ENCODE results near the gene TERF2IP.
A peak's percentile ranks its signal among the peaks of the same experiment; 100 is the strongest.

Gene TERF2IP

DNA sequence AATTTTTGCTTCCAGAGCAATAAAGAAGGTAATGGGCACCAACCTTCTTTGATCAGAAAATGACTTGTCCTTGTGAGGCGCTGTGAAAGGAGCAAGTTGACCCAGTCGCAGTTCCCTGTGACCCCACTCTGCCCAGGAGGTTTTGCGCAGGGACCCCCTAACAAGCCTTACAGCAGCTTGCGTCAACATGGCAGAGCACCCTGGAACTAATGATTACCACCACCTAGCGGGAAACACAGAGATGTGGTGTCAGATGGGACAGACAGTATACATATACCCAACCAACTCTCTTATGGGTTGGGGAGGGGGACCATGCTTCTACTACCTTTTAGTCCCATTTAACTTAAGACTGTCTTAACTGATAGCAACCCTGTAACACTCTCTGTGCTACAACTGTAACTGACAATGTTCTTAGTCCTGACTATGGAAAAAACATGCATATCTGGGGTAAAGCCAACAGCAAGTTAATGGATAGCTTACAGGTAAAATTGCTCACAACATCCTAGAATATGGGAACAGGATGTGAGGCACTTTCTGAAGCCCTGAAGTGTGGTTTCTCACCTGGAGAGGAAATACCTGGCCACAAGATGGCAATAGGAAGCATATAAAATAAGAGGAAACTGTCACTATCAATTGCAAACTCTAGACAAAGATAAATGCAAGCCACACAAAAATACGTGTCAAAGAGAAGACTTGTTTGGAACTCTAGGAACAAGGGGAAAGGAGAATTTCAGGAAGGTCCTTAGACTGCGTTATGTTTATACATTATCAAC is 3.1 kb upstream of the TERF2IP start:
- no peak for DNase-seq

DNA sequence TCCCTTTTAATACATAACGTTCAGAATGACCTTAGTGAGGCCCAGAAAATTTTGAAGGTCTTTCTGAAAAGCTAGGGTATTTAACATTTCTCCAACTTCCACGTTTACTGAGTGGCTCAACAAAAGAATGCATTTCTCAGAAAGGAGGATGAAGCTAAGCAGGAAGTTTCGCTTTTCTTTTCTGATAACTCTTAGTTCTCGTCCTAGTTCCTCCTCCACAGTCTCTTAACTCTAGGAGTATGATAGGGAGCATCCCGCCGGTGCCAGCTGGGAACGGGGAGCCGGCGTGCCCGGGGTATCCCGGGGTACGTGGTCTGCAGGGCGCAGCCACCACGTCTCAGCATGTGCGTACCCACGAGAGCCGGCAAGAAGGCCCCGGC is 471 bp upstream of the TERF2IP start:
- DNase-seq = peak in 1 of 2 donors; percentile 20

DNA sequence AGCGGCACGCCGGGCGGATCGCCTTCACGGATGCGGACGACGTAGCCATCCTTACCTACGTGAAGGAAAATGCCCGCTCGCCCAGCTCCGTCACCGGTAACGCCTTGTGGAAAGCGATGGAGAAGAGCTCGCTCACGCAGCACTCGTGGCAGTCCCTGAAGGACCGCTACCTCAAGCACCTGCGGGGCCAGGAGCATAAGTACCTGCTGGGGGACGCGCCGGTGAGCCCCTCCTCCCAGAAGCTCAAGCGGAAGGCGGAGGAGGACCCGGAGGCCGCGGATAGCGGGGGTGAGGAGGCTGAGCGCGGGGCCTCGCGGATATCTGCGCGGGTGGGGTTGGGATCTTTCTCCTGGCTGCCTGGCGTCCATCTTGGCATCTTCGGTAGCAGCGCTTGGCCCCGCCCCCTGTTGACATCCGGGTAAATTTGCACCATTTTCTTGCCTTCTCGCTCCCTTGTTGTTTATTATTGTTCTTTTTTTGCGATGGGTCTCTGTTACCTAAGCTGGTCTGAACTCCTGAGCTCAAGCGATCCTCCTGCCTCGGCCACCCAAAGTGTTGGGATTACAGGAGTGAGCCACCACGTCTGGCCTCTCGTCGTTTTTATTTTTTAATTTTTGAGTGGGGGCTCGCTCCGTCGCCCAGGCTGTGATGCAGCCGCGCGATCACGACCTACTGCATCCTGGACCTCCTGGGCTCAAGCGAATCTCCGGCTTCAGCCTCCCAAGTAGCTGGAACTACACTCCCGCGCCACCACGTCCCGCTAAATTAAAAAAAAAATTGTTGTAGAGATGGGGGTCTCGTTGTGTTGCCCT is 898 bp downstream of the TERF2IP start:
- peak; percentile 77 to 81 for DNase-seq

DNA sequence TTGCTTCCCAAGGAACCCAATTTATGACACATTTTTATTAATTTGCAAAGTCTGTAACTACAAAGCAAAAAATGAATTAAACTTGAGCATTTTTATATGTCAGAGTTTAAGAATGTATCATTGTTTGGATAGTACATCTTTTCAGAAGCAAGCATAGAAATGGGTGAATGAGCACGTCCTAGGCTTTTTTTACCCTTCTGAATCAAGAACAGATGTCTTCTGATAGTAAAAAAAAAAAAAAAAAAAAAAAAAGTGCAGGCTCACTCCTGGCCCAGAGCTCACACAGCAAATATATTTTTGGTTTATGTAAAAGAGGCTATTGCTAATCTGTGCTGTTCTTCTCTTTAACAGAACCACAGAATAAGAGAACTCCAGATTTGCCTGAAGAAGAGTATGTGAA is 6.3 kb downstream of the TERF2IP start:
- no peak for DNase-seq

DNA sequence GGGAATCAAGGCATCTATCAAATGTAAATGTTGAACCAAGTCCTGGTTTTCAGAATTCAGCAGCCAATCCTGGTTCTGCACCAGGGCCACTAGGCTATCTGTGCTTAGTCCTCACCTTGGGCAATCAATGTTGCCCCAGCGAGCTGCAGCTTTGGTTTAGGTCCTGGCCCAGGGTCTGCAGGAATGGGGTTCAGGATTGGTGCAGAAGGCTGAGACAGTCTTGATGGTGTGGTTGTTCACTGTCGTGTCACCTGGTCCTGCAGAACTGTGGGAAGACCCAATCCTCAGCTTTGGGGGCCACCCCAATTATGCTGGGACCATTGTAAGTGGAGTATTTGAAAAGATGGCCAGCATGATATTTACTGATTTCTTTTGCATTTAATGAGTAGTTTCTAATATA is 10.6 kb downstream of the TERF2IP start:
- DNase-seq = no peak

DNA sequence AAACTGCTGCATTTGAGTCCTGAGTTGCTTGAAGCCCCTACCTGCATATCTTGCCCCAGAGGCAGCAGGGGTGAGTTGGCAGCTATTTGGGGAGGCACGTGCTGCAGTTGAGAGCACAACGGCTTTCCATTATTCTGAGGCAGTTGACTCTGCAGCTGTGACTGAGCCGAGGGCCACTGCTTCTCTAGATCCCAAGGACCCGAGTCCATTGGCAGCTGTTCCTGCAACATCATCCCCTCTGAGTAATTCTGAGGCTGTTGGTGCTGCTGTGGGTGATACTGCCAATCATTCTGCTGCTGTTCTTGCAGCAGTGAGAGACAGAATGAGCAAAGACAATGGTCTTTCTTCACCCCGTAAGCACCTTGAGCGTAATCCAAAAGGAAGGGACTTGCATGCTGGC is 12.7 kb downstream of the TERF2IP start:
- DNase-seq = no peak

DNA sequence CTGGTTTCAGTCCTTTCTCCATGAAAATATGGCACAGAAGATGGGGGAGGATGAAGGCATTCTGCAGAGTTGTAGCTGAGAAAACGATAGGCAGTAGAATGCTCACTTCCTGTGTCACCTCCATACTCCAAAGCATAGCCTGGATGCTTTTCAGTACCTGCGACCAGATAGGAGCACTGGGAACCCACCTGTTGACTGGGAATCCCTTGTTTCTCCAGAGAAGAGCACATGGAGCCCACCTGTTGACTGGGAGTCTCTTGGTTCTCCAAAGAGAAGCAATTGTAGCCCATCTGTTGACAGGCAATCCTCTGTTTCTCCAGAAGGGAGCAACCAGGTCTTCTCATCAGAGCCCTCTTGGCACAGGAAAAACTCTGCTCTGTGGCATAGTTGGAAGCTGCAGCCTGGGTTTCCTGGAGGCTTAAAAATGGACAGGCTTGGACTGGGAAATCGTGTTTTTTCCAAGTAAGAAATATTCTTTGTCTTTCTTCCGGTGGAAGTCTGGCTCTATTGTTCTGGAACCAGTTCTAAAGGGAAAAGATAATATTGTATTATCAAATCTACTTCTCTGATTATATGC is 13.2 kb downstream of the TERF2IP start:
- no peak for DNase-seq

DNA sequence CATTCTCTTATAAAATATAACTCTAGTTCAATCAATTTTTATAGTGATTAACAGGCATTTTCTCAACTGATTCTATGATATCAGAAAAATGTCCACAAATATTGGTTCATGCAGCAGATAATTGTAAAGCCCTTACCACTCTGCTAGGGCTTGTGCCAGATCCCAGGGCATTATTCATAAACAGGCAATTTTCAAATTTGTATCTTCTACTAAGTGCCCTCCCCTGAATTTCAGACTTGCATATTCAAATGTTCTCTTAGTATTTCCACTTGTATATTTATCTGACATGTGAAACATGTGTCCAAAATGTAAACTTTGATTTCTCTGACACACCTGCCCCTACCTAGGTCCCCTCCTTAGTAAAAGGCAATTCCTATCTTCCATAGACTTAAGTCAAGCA is 19.9 kb downstream of the TERF2IP start:
- no peak for DNase-seq

DNA sequence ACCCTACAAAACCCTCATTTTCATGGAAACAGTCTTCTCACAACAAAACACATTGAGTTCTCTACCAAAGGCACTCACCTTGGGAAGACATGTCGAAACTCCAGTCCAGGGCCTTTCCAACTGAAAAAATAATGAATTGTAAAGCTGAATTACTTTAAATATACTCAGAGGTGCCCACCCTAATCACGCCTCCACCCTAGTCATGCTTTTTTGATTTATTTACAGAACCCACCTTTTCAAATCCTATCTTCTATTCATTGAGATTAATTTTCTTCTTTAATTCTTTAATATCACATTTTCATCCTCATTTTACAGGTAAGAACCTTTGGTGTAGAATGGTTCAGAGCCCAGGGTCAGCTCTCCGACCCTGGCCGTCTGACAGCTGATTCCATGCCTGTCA is 29.3 kb downstream of the TERF2IP start, which contains the start of gene CPHXL2:
Gene CPHXL2, minus strand, starts transcription at position 101 of the 400 bp plus-strand sequence. Its CDS starts 10 bp downstream, at position 91.
- DNase-seq = no peak

DNA sequence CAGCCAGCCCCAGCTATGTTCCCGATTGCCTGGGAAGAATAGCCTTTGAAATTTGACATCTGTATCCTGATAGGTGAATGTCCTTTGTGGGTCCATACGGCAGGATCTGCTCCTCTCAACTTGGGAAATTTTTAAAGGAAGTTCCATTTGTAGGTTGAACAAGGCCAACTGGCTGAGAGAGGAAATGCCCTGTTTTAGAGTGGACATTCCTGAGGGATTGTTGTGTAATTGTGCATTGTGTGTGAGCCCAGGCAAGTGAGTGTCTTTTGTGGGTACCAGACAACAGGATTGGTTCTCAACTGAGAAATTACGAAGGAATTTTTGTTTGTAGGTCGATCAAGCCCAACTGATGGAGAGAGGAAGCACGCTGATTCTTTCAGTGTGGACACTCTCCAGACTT is 31.8 kb downstream of the TERF2IP start:
- DNase-seq = no peak

DNA sequence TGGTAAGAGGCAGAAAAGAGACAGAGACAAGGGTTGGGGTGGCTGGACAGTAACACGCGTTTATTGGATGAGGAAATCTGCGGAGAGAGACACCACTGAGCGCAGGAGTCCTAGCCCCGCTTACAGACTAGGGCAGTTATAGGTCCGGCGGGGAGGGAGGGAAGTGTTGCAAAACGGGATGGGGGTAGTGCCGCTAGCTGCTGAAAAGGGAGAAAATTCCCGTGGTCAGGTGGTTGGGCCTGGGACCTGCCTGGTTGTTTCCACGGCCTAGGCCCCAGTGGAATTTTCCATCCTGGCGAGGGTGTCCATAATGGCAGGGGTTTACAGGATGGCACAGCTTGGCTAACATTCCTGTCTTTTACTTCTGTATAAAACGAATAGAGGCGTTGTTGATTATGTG is 34.7 kb downstream of the TERF2IP start:
- DNase-seq = no peak

DNA sequence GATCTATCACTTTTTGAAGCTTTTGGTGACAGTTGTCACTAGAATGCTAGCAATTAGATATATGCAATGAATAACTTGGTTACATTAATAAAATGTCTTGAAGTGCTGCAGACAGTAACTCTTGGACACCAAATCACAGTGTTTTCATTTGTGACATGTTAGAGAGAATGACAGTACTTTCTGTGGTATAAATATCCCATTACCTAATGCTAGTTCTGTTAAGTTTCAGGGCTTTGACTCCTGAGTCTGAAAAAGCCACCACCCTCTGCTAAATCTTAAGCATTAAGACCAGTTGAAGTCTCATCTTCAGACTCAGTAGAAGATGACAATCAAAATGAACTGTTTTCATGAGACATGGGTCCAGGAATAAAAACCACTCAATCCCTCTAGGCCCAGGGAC is 39.8 kb downstream of the TERF2IP start:
- DNase-seq = no peak

DNA sequence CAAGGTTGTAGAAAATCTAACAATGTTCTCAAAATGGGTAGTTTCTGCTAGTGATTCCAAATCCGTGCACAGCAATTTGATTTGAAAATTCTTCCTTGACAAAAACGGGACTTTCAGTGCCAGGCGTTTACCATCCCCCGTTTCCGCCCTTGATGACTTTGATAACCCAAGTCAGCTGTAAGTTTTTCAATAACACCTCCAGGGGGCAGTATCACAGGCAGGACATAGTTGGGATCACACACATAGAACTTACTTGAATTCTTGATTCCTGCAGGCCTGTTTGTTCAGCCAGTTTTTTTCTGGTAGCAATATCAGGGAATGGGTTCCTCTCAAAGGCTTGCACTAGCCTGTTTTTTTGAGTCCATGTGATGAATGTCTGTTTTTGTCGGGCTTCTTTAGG is 48.1 kb downstream of the TERF2IP start:
- DNase-seq = no peak

DNA sequence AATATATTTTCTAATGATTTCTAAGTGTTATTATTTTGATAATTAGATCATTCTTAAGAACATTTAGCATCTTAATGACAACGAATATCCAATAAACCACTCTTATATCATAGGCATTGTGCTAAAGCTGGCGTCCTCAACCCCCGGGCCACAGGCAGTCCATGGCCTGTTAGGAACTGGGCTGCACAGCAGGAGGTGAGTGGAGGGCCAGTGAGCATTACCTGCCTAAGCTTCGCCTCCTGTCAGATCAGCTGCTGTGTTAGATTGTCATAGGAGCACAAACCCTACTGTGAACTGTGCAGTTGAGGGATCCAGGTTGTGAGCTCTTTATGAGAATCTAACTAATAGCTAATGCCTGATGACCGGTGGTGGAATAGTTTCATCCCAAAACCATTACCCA is 50.0 kb downstream of the TERF2IP start:
- DNase-seq = no peak

DNA sequence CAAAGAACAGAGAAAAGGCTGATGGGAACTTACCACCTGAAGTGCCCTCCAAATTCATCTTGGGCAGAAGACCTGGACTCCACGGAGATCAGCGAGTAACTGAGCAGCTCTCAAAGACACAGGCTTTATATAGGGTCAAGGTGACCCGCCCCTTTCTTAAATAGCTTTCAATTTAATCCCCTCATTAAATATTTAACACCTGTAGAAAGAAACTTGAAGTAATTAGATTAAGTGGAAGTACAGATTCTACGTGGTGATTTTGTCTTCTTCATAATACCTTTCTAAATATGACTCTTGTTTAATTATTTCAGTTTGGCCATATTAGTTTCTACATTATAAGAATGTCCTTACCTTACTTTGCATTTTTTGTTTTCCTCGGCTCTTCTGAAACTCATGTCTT is 53.8 kb downstream of the TERF2IP start, which contains the start of gene DUXB:
Gene DUXB, minus strand, starts transcription at position 101 of the 400 bp plus-strand sequence. Its CDS starts 43 bp downstream, at position 58.
- no peak for DNase-seq

DNA sequence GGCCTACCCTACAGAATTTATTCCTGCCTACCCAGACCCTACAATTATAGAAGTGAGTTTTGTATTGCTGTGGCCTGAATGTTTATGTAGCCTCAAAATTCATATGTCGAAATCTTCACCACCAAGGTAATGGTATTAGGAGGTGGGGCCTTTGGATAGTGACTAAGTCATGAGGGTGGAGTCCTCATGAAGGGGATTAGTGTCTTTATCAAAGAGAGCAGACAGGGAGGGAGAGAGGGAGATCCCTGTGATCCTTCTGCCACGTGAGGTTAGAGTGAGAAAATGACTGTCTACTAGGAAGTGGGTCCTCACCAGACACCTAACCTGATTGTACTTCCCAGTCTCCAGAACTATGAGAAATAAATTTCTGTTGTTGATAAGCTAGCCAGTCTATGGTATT is 54.7 kb downstream of the TERF2IP start:
- DNase-seq = no peak

DNA sequence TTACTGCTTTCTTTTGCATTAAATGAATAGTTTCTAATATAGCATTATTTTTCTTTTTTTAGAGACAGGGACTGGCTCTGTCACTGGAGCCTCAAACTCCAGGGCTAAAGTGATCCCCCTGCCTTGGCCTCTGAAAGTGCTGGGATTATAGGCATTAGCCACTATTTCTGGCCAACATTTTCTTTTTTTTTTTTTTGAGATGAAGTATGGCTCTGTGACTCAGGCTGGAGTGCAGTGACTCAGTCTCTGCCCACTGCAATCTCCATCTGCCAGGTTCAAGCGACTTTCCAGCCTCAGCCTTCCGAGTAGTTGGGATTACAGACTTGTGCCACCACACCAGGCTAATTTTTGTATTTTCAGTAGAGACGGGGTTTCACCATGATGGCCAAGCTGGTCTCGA is 55.7 kb downstream of the TERF2IP start:
- no peak for DNase-seq
